Heart left ventricle (tissue), 13 donors: Measurements from ENCODE around the gene EHF.

Experiments
- POLR2A ChIP-seq, 2 donors: fragments of 450-650 bp; IDR thresholded peaks; one replicate each; pipeline ENCODE4 v1.6.1; 2017; ENCODE audit warnings: antibody characterized with exemption in 2 of 2, mild to moderate bottlenecking in 2 of 2, moderate library complexity in 2 of 2
- TF ChIP-seq, protein P1 (sequence below), 12 donors: fragments of 200-600 bp; sonication (generic) in 4 of 12; IDR thresholded peaks; one replicate each; pipeline versions ENCODE4 v1.5.0 to v1.8.0; 2018 to 2022; ENCODE audit warnings: antibody characterized with exemption in 12 of 12, mild to moderate bottlenecking in 5 of 12
- donor health status: ischemic (EF 13 %, LVEDD 7.1; RV severe dilation, severe dysfunction).
- donor health status: DM: no; HTN: yes; CAD: no.
- donor health status: DM: no; HTN: no; CAD: no.
- donor health status: ischemic (EF 25% LVEDD 6.9; RV normal size, moderate dysfunction).
- donor health status: ischemic (EF 25% LVEDD 5.7; RV mildly dilated, moderate dysfunction).
- donor health status: ischemic (EF 35%, LVEDD 5.7; RV mildly dilated, moderate dysfunction).
- donor health status: nonischemic (EF 11% LVEDD 7.7; RV severe dilation, severe dysfunction).
- donor health status: DM: yes; HTN: yes; CAD: no.
- donor health status: PGD.
- donor health status: ischemic (EF 29% LVEDD 5.4; RV normal size, mild dysfunction).
- donor health status: nonischemic (EF 23%, LVEDD 6.1; RV moderate dilation, normal function).

DNA sequence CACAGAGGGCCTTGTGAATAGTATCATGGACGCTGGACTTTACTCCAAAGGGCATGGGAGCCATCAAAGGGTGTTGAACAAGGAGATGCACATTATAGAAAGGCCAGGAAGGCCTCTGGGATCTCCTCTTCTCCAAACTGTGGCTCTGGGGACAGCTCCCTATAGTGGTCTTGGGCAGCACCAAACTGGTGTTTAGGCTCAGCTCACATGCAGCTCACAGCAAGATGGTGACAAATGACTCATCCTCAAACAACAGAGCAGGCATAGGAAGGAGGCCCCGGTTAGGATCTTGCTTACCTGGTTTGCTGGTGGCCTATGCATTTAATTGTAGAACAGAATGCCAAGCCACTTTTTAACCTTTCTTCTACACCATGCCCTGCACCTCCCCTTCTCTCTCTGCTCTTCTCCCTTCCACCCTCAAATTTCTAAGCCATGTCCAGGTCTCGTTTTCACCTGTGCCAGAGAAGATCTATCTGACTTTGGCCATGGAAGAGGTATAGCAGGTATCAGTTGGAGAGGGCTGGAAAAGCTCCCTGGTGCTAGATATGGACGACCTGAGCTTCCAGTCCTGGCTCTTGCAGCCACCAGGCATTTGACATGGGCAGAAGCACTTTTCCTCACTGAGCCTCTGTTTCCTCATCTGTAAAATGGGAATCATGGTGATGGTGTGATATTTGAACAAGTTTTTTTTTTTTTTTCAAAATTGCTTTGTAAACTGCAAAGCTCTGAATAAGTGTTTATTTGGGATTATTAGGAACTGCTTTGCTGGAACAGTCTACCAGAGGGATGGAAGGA is 14.4 kb upstream of the EHF start:
- TF ChIP-seq, protein P1, sequence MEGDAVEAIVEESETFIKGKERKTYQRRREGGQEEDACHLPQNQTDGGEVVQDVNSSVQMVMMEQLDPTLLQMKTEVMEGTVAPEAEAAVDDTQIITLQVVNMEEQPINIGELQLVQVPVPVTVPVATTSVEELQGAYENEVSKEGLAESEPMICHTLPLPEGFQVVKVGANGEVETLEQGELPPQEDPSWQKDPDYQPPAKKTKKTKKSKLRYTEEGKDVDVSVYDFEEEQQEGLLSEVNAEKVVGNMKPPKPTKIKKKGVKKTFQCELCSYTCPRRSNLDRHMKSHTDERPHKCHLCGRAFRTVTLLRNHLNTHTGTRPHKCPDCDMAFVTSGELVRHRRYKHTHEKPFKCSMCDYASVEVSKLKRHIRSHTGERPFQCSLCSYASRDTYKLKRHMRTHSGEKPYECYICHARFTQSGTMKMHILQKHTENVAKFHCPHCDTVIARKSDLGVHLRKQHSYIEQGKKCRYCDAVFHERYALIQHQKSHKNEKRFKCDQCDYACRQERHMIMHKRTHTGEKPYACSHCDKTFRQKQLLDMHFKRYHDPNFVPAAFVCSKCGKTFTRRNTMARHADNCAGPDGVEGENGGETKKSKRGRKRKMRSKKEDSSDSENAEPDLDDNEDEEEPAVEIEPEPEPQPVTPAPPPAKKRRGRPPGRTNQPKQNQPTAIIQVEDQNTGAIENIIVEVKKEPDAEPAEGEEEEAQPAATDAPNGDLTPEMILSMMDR (IDR thresholded peaks at IDR 0.05) = no peak
- TF ChIP-seq POLR2A (IDR thresholded peaks at IDR 0.05) = no peak
